ENCODE measurements around the gene MTHFD2.
"Not testable (repeated sequence)": the region's sequence is repeated elsewhere in the genome, so short reads cannot be mapped to it uniquely, and the experiment has no call there.

Gene MTHFD2

GRCh38 chr2:74198461-74199274 lies at the start of gene MTHFD2:
TSS of gene MTHFD2 (plus strand) at chr2:74198615. CDS start at chr2:74198642, 27 bp downstream.
- peak; percentile 89 for DNase-seq (ENCODE audit: low read depth)

GRCh38 chr2:74149247-74149525 lies 49.2 kb upstream of the MTHFD2 start:
- DNase-seq (ENCODE audit: low read depth): no peak

DNA sequence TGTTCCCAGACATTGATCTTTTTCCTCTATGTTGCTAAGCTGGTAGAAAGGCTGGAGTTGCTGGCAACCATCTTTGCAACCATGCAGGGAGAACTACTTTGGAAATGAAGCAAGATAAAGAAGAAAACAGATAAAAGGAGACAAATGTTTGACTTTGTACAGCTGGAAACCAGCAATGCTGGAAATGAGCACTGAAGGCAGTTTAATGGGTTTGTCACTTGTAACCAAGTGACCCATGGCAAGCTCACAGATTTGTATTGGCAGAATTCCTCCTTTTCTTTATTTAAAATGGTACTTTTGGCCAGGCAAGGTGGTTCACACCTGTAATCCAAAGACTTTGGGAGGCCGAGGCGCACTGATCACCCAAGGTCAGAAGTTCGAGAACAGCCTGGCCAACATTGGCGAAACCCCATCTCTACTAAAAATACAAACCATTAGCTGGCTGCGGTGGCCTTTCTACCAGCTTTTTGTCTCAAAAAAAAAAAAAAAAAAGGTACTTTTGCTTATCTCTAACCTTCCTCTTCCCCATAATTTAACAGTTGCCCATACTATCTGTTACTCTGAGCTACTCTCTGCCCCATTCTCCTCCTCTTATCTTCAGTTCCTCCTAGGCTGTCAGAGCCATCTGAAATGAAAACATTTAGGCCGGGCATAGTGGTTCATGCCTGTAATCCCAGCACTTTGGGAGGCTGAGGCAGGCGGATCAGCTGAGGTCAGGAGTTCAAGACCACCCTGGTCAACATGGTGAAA lies 48.7 kb upstream of the MTHFD2 start:
- DNase-seq (ENCODE audit: low read depth): no peak

- DNase-seq (ENCODE audit: low read depth): no peak
Measured at GRCh38 chr2:74152954-74153353, 45.5 kb upstream of the MTHFD2 start.

DNA sequence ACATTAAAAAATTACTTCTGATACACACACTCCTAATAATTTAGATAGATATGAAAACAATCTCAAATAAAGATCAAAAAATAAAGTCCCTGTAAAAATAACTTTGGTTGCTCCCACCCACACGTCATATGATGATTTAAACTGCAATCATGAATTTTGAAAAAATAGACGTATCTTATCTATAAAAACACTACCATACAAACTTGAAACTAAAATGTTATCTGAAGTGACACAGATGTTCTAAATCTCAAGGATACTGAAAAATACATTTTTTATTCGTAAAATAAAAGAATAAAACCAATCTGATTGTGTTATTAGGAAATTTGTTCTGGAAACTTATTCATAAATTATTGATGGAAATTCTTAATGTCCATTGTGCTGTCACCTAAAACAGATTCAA lies 42.6 kb upstream of the MTHFD2 start:
- DNase-seq (ENCODE audit: low read depth): no peak

DNA sequence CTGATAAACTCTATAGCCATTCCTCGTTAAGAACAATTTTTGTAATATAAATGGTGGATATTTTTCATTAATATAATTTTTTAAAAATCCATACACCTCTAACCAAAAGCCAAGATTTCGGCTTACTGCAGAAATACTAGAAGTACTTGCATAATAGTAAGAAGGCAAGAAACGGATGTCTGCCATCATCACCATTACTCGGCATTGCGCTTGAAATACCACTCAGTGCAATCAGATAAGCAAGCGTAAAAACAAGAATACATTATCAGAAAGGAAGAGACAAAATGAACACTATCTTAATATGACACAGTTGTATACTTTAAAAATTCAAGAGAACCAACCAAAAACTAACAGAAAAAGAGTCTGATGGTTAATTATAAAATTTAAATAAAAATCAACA lies 35.5 kb upstream of the MTHFD2 start:
- no peak for DNase-seq (ENCODE audit: low read depth)

- no peak for DNase-seq (ENCODE audit: low read depth)
Measured at GRCh38 chr2:74164761-74165160, 33.7 kb upstream of the MTHFD2 start.

- no peak for DNase-seq (ENCODE audit: low read depth)
Measured at GRCh38 chr2:74168739-74169138, 29.7 kb upstream of the MTHFD2 start.

GRCh38 chr2:74174909-74175308 lies 23.5 kb upstream of the MTHFD2 start:
- DNase-seq (ENCODE audit: low read depth): no peak

GRCh38 chr2:74177696-74178095 lies 20.7 kb upstream of the MTHFD2 start:
- no peak for DNase-seq (ENCODE audit: low read depth)

DNA sequence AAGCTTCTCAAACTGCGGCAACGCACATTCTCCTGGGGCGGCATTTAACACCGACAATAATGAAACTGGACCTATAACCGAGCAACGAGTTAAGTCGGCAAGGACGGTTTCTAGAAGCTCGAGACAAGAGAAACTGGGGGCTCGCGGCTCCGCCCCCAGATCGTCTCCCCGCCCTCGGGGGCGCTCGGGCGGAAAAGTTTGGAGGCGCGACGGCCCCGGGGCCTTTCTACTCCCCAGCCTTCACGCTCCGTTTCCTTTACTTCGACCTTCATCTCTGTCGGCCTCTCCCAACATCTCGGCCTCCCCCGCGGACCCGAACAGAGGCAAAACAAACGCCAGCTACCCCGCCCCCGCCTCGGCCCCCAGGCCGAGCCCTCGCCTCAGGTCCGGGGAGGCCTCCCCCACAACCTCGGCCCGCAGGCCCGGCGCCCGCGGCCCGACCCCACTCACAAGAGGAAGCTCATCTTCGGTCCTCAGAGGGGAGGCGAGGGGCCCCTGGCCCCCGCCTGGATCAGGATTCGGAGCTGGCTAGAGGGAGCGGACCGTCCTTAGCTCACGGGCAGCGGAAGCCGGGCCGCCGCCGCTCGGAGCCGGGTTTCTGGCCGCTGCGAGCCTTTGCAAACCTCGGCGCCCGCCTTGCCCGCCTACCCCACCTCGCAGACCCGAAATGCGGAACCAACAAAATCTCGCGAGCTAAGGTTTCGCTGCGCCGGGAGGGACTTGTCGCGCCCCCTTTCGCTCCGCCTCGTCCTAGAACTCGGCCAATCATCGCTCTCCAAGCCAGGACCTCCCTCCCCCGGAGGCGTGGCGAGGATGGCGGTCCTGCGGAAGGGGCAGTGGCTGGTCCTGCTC lies 20.0 kb upstream of the MTHFD2 start, which contains the start of gene MOB1A:
TSS of gene MOB1A (minus strand) at position 669 of the 852 bp plus-strand sequence. CDS start at position 464, 205 bp downstream.
- DNase-seq (ENCODE audit: low read depth): peak; percentile 95

GRCh38 chr2:74179063-74179865 lies 19.2 kb upstream of the MTHFD2 start:
- no peak for DNase-seq (ENCODE audit: low read depth)

DNA sequence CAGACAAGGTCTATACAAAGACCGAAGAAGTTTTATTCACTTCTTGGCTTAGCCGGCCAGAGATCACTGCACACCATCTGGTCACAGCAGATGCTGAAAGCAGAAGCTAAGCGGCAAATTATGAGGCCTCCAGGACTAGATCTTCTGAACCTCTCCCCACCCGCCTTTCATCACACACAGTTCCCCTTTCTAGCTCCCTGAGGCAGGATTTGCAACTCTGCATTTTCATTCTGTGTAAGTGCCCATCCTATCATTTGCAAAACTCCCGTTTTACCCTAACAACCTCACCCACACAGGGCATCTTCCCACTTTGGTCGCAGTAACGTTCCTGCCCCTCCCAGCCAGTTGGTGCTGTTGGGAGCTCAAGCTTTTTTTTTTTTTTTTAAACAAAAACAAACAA lies 16.7 kb upstream of the MTHFD2 start:
- no peak for DNase-seq (ENCODE audit: low read depth)

DNA sequence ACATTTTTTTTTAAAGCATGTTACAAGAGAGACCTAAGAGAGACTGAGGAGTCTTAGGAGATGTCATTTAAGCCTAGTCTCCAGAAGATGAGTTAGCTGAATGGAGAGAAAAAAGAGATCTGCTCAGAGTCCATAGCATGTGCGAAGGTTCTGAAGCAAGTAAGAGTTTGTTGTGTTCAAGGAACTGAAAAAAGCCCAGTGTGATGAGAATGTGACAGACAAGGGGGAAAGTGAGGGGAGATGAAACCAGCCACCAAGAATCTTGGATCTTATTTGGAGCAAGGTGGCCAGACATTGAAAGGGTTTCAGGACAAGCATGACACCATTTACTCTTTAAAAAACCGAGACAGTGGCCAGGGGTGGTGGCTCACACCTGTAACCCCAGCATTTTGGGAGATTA lies 14.5 kb upstream of the MTHFD2 start:
- DNase-seq (ENCODE audit: low read depth): no peak

GRCh38 chr2:74186038-74186437 lies 12.4 kb upstream of the MTHFD2 start:
- DNase-seq (ENCODE audit: low read depth): no peak

DNA sequence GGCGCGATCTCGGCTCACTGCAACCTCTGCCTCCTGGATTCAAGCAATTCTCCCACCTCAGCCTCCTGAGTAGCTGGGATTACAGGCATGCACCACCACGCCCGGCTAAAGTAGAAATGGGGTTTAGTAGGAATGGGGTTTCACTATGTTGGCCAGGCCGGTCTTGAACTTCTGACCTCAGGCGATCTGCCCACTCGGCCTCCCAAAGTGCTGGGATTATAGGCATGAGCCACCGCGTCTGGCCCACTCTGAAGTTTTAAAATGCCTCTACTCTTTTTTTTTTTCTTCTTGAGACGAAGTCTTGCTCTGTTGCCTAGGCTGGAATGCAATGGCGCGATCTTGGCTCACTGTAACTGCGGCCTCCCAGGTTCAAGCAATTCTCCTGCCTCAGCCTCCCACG lies 11.7 kb upstream of the MTHFD2 start:
- not testable (repeated sequence) for DNase-seq (ENCODE audit: low read depth)

DNA sequence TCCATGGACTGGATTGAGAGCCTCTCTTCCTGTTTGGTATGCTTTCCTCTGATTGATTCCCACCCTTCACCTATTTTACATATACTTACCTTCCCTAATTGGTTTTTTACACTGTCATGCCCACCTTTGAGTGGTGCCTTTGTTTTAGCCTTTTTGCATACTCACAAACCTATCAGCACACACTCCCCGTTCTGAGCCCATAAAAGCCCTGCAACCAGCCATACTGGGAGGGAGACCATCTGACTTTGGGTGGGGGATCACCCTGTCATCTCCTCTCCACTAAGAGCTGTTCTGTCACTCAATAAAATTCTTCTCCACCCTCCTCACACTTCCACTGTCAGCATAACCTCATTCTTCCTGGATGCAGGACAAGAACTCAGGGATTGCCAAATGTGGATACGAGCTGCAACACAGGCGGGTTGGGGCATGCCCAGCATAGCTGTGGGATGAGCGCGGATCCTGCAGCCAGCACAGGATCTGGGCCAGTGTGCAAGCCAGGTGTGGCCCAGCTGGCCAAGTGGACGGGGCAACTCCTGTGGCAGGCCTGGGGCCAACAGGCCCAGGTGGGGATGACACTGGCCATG lies 10.3 kb upstream of the MTHFD2 start:
- DNase-seq (ENCODE audit: low read depth): no peak

DNA sequence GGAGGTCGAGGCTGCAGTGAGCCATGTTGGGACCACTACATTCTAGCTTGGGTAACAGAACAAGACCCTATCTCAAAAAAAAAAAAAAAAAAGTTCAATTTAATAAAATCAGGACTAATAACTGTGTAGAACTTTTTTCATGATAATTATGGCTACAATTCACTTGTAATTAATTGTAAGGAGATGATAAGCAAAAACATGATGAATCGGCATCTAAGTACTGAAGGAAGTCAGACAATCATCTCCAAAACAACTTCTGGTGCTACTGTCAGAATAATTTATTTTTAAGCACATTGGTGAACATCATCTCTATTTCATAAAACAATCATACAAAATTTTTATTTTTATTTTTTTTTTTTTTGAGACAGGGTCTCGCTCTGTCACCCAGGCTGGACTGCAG lies 9.7 kb upstream of the MTHFD2 start:
- no peak for DNase-seq (ENCODE audit: low read depth)

DNA sequence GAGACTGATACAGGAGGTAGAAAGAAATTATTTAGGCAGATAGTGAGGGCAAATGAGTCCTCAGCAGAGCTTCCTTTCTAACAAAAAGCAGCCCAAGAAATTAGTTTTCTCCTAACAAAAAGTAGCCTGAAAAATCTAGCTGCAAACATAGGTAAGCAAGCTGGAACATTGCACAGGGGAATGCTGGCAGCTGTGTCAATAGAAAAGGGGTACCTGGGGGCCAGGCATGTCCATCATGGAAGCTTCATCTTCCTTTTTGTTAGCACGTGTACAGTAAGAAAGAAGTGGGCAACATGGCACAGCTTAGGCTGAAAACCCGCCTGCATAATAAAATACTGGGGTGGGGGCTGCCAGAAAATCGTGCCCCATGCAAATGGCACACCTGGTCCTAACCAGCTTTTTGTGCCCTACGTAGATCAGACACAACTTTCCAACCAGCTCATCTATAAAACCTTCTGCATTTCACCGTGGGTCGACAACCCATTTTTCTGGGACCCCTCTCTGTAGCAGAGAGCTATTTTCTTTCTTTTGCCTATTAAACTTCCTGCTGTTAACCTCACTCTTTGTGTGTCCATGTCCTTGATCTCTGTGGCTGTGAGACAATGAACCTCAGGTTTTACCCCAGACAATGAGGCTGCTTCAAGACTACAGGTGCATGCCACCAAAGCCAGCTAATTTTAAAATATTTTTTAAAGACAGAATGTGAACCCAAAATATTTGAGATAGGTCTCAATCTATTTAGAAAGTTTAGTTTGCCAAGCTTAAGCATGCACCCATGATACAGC lies 6.6 kb upstream of the MTHFD2 start:
- no peak for DNase-seq (ENCODE audit: low read depth)

GRCh38 chr2:74194799-74195198 lies 3.6 kb upstream of the MTHFD2 start:
- DNase-seq (ENCODE audit: low read depth): no peak

- DNase-seq (ENCODE audit: low read depth): no peak
Measured at GRCh38 chr2:74197049-74197448, 1.4 kb upstream of the MTHFD2 start.

All from stimulated activated CD4-positive, alpha-beta T cell treated with anti-CD3 and anti-CD28 coated beads, Interleukin-2, amount 100 ng/mL, for 4 hours (primary cell).